Measurements from ENCODE around the gene RTP4.
"Not testable (repeated sequence)": the region's sequence is repeated elsewhere in the genome, so short reads cannot be mapped to it uniquely, and the experiment has no call there.

Gene RTP4

GRCh38 chr3:187367561-187368103 lies 553 bp upstream of the RTP4 start:
- in situ Hi-C loops (cut with MboI; ENCODE audit: low sequenced_read_pairs): no loop called here

GRCh38 chr3:187369089-187369447 lies 883 bp downstream of the RTP4 start:
- in situ Hi-C loops (cut with MboI; ENCODE audit: low sequenced_read_pairs): no loop called here

- in situ Hi-C loops (cut with MboI; ENCODE audit: low sequenced_read_pairs): no loop called here
These were observed 1.9 kb downstream of the RTP4 start for GRCh38 chr3:187370051-187370450.

GRCh38 chr3:187375581-187375980 lies 7.4 kb downstream of the RTP4 start:
- in situ Hi-C loops (cut with MboI; ENCODE audit: low sequenced_read_pairs): no loop called here

GRCh38 chr3:187377842-187378241 lies 9.7 kb downstream of the RTP4 start:
- in situ Hi-C loops (cut with MboI; ENCODE audit: low sequenced_read_pairs): no loop called here

GRCh38 chr3:187382609-187383151 lies 14.5 kb downstream of the RTP4 start:
- in situ Hi-C loops (cut with MboI; ENCODE audit: low sequenced_read_pairs): no loop called here

- in situ Hi-C loops (cut with MboI; ENCODE audit: low sequenced_read_pairs): no loop called here
These were observed 15.1 kb downstream of the RTP4 start for GRCh38 chr3:187383246-187383645.

GRCh38 chr3:187385296-187385695 lies 17.1 kb downstream of the RTP4 start:
- in situ Hi-C loops (cut with MboI; ENCODE audit: low sequenced_read_pairs): no loop called here

GRCh38 chr3:187396661-187397060 lies 28.5 kb downstream of the RTP4 start:
- in situ Hi-C loops (cut with MboI; ENCODE audit: low sequenced_read_pairs): no loop called here

GRCh38 chr3:187398955-187399354 lies 30.8 kb downstream of the RTP4 start:
- in situ Hi-C loops (cut with MboI; ENCODE audit: low sequenced_read_pairs): no loop called here

GRCh38 chr3:187400756-187401155 lies 32.6 kb downstream of the RTP4 start:
- in situ Hi-C loops (cut with MboI; ENCODE audit: low sequenced_read_pairs): no loop called here

GRCh38 chr3:187401856-187402255 lies 33.7 kb downstream of the RTP4 start:
- in situ Hi-C loops (cut with MboI; ENCODE audit: low sequenced_read_pairs): no loop called here

- in situ Hi-C loops (cut with MboI; ENCODE audit: low sequenced_read_pairs): no loop called here
These were observed 35.6 kb downstream of the RTP4 start for GRCh38 chr3:187403768-187404288.

GRCh38 chr3:187406927-187407326 lies 38.7 kb downstream of the RTP4 start:
- in situ Hi-C loops (cut with MboI; ENCODE audit: low sequenced_read_pairs): no loop called here

- in situ Hi-C loops (cut with MboI; ENCODE audit: low sequenced_read_pairs): not testable (repeated sequence)
These were observed 44.0 kb downstream of the RTP4 start for GRCh38 chr3:187411991-187412781.

Measured in hTERT RPE-1 (cell line).